HG02973 (cell line): ENCODE results near the gene MIX23.

Experiments
- ATAC-seq: cut with Tn5 transposase; IDR thresholded peaks from one replicate; pipeline ENCODE4 v1.9.1; 2021; ENCODE audit warnings: moderate library complexity; ENCODE audit not compliant: unreplicated experiment

Gene MIX23

GRCh38 chr3:122353215-122353614 is 29.8 kb downstream of the MIX23 start:
- ATAC-seq: no peak

- ATAC-seq: no peak
These were observed 31.4 kb downstream of the MIX23 start for GRCh38 chr3:122351612-122352011.

- ATAC-seq: no peak
These were observed 32.1 kb downstream of the MIX23 start for GRCh38 chr3:122350814-122351418.

GRCh38 chr3:122349171-122349570 is 33.9 kb downstream of the MIX23 start:
- no peak for ATAC-seq

GRCh38 chr3:122343654-122344053 is 39.4 kb downstream of the MIX23 start:
- ATAC-seq: no peak

GRCh38 chr3:122342803-122343202 is 40.2 kb downstream of the MIX23 start:
- no peak for ATAC-seq

- no peak for ATAC-seq
These were observed 50.5 kb downstream of the MIX23 start for GRCh38 chr3:122332551-122332950.

- no peak for ATAC-seq
These were observed 51.1 kb downstream of the MIX23 start for GRCh38 chr3:122331886-122332285.

GRCh38 chr3:122325769-122326168 is 57.3 kb downstream of the MIX23 start:
- no peak for ATAC-seq

GRCh38 chr3:122324871-122325323 is 58.1 kb downstream of the MIX23 start, which contains the start of gene CSTA:
Gene CSTA, plus strand, starts transcription at chr3:122325248. Its CDS starts 45 bp downstream, at chr3:122325293.
- ATAC-seq: no peak

GRCh38 chr3:122322095-122323075 is 60.6 kb downstream of the MIX23 start:
- no peak for ATAC-seq

- ATAC-seq: no peak
These were observed 64.4 kb downstream of the MIX23 start for GRCh38 chr3:122318620-122319019.

GRCh38 chr3:122316368-122316767 is 66.7 kb downstream of the MIX23 start:
- no peak for ATAC-seq

- ATAC-seq: no peak
These were observed 67.4 kb downstream of the MIX23 start for GRCh38 chr3:122315619-122316018.

GRCh38 chr3:122314228-122314876 is 68.7 kb downstream of the MIX23 start:
- no peak for ATAC-seq

- ATAC-seq: no peak
These were observed 69.8 kb downstream of the MIX23 start for GRCh38 chr3:122313281-122313680.

- no peak for ATAC-seq
These were observed 70.2 kb downstream of the MIX23 start for GRCh38 chr3:122312826-122313225.

- no peak for ATAC-seq
These were observed 72.7 kb downstream of the MIX23 start for GRCh38 chr3:122310361-122310760.
